ENCODE measurements around the gene ANKRD62. TPM values are rescaled to one million over a fixed set of nuclear protein-coding genes. Genes with fewer than 3 reads are reported as not detected.
A peak's percentile ranks its signal among the peaks of the same experiment; 100 is the strongest.
"Not testable (repeated sequence)": the region's sequence is repeated elsewhere in the genome, so short reads cannot be mapped to it uniquely, and the experiment has no call there.

Gene ANKRD62
- total and polyA plus RNA-seq, 2 donors from 2014 or later = not detected

DNA sequence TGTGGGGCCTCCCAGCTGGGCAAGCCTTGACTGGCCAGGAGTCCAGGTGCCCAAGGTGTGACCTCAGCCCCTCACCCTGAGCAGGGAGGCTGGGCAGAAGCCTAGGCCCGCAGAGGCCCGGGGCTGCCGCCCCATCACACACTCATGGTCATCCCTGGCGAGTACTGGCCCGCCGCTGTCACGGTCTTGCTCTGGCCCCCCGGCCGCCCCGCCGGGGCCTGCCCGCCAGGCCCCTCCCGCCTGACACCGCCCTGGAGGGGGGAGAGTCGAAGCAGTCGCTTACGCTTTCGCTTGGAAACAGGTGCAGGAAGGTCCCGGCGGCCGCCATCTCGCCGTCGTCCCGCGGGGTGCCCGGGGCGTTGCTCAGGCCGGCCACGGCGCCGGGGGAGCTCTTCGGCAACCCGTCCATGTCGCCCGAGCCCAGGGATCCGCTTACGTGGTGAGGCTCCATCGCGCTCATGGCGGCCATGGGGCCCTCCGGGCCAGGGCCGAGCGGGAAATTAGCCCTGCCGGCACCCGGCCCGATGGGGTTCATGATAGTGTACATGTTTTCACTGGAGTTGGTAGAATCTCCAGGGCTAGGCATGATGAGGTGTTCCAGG lies 26.6 kb upstream of the ANKRD62 start:
- Histone ChIP-seq H3K4me1 (ENCODE audit: control insufficient read depth in 2 of 3, insufficient read depth in 2 of 3, low read depth in 1 of 3, low read length in 3 of 3) (no peaks in the 10 kb centered on the region), H3K27me3 (ENCODE audit: control insufficient read depth, insufficient read depth, low read length) (no peaks in the 10 kb centered on the region), H3K27ac (ENCODE audit: low read depth in 2 of 2, low read length in 2 of 2) (no peak overlapping the region), H3K36me3 (ENCODE audit: control insufficient read depth in 2 of 3, insufficient read depth in 3 of 3, low read length in 3 of 3) (no peaks in the 10 kb centered on the region), H3K9me3 (ENCODE audit: control insufficient read depth in 2 of 3, insufficient read depth in 1 of 3, low read length in 3 of 3) (no peaks in the 10 kb centered on the region), H3K9ac (ENCODE audit: low read length in 3 of 3) (no peak overlapping the region), H3K4me3 (ENCODE audit: low read length in 3 of 3) (no peak overlapping the region)
- DNase-seq (peak in 1 of 5 donors; percentile 75), FAIRE-seq (no peak)
- TF ChIP-seq, protein P1, sequence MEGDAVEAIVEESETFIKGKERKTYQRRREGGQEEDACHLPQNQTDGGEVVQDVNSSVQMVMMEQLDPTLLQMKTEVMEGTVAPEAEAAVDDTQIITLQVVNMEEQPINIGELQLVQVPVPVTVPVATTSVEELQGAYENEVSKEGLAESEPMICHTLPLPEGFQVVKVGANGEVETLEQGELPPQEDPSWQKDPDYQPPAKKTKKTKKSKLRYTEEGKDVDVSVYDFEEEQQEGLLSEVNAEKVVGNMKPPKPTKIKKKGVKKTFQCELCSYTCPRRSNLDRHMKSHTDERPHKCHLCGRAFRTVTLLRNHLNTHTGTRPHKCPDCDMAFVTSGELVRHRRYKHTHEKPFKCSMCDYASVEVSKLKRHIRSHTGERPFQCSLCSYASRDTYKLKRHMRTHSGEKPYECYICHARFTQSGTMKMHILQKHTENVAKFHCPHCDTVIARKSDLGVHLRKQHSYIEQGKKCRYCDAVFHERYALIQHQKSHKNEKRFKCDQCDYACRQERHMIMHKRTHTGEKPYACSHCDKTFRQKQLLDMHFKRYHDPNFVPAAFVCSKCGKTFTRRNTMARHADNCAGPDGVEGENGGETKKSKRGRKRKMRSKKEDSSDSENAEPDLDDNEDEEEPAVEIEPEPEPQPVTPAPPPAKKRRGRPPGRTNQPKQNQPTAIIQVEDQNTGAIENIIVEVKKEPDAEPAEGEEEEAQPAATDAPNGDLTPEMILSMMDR (IDR thresholded peaks at IDR 0.05; ENCODE audit: borderline replicate concordance, extremely low read depth, insufficient read depth) = no peak
- intact Hi-C loops (cut with DNase I) = no loop called here

DNA sequence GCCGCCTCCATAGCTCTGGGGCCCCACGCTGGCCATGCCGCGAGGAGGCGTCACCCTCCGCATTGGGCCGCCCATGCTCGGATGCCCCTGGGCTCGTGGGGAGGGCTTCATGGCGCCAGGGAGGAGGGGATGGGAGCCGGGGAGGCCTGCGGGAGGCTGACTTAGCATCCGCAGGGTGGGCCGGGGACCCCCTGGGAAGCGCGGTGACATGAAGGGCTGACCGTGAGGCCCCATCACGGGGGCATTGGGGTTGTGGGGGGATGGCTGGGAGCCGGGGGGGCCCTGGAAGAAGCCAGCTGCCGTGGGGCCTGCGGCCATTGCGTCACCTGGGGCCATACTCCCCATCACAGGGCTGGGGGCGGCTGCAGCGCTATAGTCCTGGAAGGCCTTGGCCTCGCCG lies 26.0 kb upstream of the ANKRD62 start:
- H3K4me3 ChIP-seq (ENCODE audit: low read length in 3 of 3) = no peak overlapping the region
- no peak overlapping the region for H3K27ac ChIP-seq (ENCODE audit: low read depth in 2 of 2, low read length in 2 of 2)
- H3K9ac ChIP-seq (ENCODE audit: low read length in 3 of 3) = no peak overlapping the region
- intact Hi-C loops (cut with DNase I) = no loop called here
- DNase-seq = no peak
- H3K4me1 ChIP-seq (ENCODE audit: control insufficient read depth in 2 of 3, insufficient read depth in 2 of 3, low read depth in 1 of 3, low read length in 3 of 3) = no peaks in the 10 kb centered on the region
- no peaks in the 10 kb centered on the region for H3K36me3 ChIP-seq (ENCODE audit: control insufficient read depth in 2 of 3, insufficient read depth in 3 of 3, low read length in 3 of 3)
- FAIRE-seq = no peak
- no peaks in the 10 kb centered on the region for H3K27me3 ChIP-seq (ENCODE audit: control insufficient read depth, insufficient read depth, low read length)
- no peaks in the 10 kb centered on the region for H3K9me3 ChIP-seq (ENCODE audit: control insufficient read depth in 2 of 3, insufficient read depth in 1 of 3, low read length in 3 of 3)
- TF ChIP-seq, protein P1 (IDR thresholded peaks at IDR 0.05; ENCODE audit: borderline replicate concordance, extremely low read depth, insufficient read depth) = no peak

DNA sequence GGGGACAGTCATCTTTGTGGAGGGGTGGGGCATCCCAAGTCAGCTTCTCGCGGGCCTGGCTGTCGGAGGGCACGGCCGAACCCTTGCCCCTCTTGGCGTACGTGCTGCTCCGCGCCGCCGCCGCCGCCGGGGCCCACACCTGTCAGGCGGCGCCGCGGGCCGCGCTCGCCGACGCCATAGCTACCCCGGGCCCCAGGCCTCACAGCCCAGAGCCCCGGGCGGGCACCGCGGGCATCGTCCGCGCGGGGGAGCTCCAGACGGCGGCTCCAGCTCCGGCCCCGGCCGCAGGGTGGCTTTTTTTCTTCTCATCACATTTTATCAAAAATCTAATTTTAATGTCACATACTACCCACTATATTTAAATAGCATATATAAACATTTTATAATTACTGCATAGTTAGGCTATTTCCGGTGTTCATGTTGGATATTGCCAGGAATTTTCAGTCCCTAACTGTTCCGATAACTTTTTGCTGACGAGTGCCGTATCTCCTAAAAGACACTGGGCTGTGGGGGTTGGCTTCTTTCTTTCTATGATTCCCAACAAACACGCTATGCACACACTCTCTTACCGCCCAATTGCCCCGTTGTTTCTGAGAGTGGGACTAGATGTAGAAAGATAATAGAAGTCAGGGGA lies 25.2 kb upstream of the ANKRD62 start:
- FAIRE-seq; H3K4me3 ChIP-seq (ENCODE audit: low read length in 3 of 3); H3K9ac ChIP-seq (ENCODE audit: low read length in 3 of 3); H3K27me3 ChIP-seq (ENCODE audit: control insufficient read depth, insufficient read depth, low read length); H3K4me1 ChIP-seq (ENCODE audit: control insufficient read depth in 2 of 3, insufficient read depth in 2 of 3, low read depth in 1 of 3, low read length in 3 of 3); H3K9me3 ChIP-seq (ENCODE audit: control insufficient read depth in 2 of 3, insufficient read depth in 1 of 3, low read length in 3 of 3); DNase-seq; H3K27ac ChIP-seq (ENCODE audit: low read depth in 2 of 2, low read length in 2 of 2); H3K36me3 ChIP-seq (ENCODE audit: control insufficient read depth in 2 of 3, insufficient read depth in 3 of 3, low read length in 3 of 3); intact Hi-C loops (cut with DNase I): not testable (repeated sequence)

DNA sequence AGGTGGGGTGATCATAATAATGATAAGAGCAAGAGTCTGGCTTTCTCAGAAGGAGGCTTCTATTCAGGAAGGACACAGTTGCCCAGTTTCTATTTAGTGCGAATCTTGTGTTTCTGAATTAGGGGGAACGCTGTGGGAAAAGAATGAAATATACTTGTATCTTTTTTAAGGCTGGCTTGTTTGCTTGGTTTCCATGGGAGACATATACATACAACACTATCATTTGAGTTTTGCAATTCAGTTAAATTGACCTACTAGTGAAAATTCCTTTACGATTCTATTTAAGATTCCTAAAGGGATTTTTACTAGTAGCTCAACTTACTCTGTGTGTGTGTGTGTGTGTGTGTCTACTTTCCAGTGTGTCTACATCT lies 24.7 kb upstream of the ANKRD62 start:
- H3K4me3 ChIP-seq (ENCODE audit: low read length in 3 of 3) = no peak overlapping the region
- TF ChIP-seq, protein P1 (IDR thresholded peaks at IDR 0.05; ENCODE audit: borderline replicate concordance, extremely low read depth, insufficient read depth) = no peak
- no peaks in the 10 kb centered on the region for H3K27me3 ChIP-seq (ENCODE audit: control insufficient read depth, insufficient read depth, low read length)
- intact Hi-C loops (cut with DNase I) = no loop called here
- H3K9me3 ChIP-seq (ENCODE audit: control insufficient read depth in 2 of 3, insufficient read depth in 1 of 3, low read length in 3 of 3) = no peaks in the 10 kb centered on the region
- no peak for DNase-seq
- no peaks in the 10 kb centered on the region for H3K4me1 ChIP-seq (ENCODE audit: control insufficient read depth in 2 of 3, insufficient read depth in 2 of 3, low read depth in 1 of 3, low read length in 3 of 3)
- no peak overlapping the region for H3K9ac ChIP-seq (ENCODE audit: low read length in 3 of 3)
- no peaks in the 10 kb centered on the region for H3K36me3 ChIP-seq (ENCODE audit: control insufficient read depth in 2 of 3, insufficient read depth in 3 of 3, low read length in 3 of 3)
- no peak overlapping the region for H3K27ac ChIP-seq (ENCODE audit: low read depth in 2 of 2, low read length in 2 of 2)
- FAIRE-seq = no peak

DNA sequence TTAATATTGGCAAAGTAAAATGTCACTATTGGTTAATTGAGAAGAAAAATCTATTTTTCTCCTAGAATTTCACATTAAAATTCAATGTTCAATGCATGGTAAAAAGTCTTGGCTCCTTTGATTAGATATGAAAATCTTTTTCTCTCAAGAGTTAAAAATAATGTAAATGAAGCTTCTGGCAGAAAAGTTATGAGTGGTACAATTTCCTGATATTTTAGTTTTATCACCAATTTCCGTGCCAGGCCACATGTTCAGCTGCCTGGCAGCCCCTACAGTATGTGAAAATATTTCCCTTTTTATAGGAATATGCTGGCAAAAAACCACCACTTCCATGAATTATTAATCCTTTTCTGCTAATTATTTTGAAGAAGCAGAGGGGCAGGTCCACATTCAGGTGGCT lies 22.6 kb upstream of the ANKRD62 start:
- H3K27me3 ChIP-seq (ENCODE audit: control insufficient read depth, insufficient read depth, low read length); H3K4me3 ChIP-seq (ENCODE audit: low read length in 3 of 3); H3K9me3 ChIP-seq (ENCODE audit: control insufficient read depth in 2 of 3, insufficient read depth in 1 of 3, low read length in 3 of 3); FAIRE-seq; intact Hi-C loops (cut with DNase I); DNase-seq; H3K36me3 ChIP-seq (ENCODE audit: control insufficient read depth in 2 of 3, insufficient read depth in 3 of 3, low read length in 3 of 3); H3K27ac ChIP-seq (ENCODE audit: low read depth in 2 of 2, low read length in 2 of 2); H3K4me1 ChIP-seq (ENCODE audit: control insufficient read depth in 2 of 3, insufficient read depth in 2 of 3, low read depth in 1 of 3, low read length in 3 of 3); H3K9ac ChIP-seq (ENCODE audit: low read length in 3 of 3): not testable (repeated sequence)

All from kidney (tissue), 14 donors.